NK-92 treated with Interleukin-12 subunit alpha and Interleukin-12 subunit beta, amount 100 ng/mL, for 24 hours (cell line): Measurements from ENCODE around the gene OR10K1.
"Not testable (repeated sequence)": the region's sequence is repeated elsewhere in the genome, so short reads cannot be mapped to it uniquely, and the experiment has no call there.

ENCODE experiments used
- DNase-seq: peaks from one replicate; lab custom pipeline; 2025; lab: John Stamatoyannopoulos, UW

The OR10K1 gene, protein sequence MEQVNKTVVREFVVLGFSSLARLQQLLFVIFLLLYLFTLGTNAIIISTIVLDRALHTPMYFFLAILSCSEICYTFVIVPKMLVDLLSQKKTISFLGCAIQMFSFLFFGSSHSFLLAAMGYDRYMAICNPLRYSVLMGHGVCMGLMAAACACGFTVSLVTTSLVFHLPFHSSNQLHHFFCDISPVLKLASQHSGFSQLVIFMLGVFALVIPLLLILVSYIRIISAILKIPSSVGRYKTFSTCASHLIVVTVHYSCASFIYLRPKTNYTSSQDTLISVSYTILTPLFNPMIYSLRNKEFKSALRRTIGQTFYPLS

DNA sequence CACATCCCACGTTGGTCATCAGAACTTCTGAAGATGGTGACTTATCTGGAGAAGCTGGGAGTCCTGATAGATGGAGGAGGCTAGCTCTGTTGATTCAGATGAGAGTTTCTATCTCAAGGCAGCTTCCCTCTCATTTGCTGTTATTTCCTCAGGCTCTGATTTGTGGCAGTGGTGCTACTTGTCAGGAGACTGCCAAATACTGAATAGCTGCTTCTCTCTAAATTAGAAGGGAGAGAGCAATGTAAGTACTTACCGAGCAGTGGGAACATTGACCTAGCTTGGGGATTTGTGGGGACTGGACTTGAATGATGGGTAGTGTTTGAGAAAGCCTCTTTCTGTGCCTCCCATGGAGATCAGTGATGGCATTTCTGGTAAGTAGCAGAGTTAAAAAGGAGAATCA lies at the start of gene OR10K1:
Gene OR10K1 (plus strand): TSS at position 301 of the 400 bp plus-strand sequence. CDS start 3,728 bp downstream, outside the sequence.
- no peak for DNase-seq

DNA sequence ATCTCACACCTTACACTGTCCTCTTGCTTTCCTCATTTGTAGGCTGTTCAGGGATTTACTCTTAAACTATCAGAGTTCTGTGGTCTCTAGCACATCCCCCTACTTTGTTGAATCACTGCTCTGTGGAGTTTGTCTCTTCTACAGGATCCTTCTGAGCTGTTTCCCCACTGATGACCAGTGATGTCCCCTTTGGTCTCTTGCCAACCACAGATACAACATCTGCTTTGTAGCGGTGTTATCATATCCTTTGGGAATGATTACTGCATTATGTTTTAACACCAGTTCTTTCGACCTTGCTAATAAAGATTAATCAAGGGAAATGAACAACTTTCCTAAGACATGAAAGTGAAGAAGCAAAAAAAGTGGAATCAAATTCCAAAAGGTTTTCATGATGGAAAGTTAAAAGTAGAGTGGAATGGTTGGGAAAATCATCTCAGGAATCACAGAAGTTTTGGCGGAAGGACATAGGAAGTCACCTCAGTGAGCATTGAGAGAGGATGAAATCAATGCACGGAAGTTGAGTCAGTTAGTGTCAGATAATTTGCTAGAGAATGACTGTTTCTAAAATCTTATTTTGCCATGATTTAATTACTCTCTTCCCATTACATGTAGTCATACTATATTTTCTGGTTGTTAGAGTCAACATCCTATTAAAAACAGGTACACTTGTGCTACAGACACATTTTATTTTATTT lies 46.8 kb upstream of the OR10K1 start:
- no peak for DNase-seq

DNA sequence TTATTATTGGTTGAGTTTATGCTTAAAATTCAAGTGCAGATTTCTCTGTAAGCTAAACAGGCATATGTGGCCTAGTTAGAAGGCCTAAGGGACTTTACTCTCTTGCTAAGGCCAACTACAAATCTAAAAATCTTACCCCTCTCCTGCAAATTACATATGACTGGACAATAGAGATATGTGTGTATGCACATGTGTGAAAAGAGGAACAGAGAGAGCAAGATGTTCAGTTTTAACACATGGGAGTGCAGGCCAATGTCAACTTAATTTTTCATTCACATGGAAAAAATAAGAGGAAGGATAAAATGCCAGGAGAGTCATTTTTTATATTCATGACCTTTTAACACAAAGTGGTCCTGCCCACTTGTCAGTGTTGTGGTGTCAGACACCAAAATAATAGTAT lies 44.0 kb upstream of the OR10K1 start:
- no peak for DNase-seq

DNA sequence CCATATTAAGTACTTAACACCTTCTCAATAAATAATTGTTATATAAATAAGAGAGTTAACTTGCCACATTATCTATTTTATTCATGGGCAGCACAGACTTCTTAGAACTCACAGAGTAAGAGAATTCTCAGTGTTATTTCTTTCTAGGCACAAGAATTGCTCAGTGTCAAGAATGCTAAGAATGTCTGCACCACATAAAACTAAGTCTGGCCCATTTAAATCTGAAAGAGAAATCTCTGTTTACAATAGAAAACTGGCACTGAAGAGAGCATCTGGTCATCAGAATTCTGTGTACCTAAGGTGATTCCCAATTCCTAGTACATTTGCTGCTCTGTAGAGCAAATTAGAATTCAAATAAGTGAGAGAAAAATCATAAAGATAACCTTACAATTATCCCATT lies 39.4 kb upstream of the OR10K1 start:
- DNase-seq = no peak

DNA sequence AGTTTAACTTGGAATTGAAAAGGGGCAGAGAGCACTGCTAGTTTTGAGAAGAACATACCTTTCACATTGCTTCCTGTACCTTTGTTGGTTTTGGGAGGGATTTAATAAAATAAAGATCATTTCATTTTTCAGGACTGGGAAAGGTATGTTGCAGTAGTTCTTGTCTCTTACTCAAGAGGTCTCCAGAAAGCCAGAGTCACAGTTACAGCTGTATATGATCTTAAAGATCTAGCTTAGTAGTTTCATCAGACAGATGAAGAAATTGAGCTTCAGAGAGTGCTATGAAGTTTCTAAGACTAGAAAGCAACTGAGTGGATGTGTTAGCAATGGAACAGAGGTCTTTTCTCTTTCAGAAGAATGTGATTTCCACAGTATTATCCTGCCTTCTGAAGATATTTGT lies 36.6 kb upstream of the OR10K1 start:
- DNase-seq = no peak

DNA sequence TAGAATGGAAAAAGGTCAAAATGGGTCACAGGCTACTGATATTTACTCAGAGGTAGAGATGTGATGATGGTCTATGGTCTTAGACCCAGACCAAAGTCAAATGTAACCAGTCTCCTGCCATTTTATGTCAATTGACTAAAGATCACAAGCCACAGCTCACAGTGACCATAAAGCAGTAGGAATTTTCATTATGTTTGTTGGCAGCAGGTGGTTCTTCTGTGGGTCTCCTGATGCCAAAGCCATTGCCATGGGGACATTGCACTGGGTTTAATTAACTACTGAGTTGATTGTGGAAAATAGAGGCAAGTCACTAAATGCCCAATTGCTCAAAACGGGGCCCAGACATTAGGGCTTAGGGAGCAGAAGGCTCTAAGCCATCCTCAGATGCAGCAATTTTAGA lies 35.5 kb upstream of the OR10K1 start, which contains the start of gene OR10K2:
Gene OR10K2 (minus strand): TSS at position 101 of the 400 bp plus-strand sequence. CDS start 5,371 bp downstream, outside the sequence.
- DNase-seq = no peak

DNA sequence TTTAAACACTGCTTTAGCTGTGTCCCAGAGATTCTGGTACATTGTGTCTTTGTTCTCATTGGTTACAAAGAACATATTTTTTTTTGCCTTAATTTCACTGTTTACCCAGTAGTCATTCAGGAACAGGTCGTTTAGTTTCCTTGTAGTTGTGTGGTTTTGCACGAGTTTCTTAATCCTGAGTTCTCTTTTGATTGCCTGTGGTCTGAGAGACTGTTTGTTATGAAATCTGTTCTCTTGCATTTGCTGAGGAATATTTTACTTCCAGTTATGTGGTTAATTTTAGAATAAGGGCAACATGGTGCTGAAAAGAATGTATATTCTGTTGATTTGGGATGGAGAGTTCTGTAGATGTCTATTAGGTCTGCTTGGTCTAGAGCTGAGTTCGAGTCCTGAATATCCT lies 31.5 kb upstream of the OR10K1 start:
- DNase-seq = not testable (repeated sequence)

DNA sequence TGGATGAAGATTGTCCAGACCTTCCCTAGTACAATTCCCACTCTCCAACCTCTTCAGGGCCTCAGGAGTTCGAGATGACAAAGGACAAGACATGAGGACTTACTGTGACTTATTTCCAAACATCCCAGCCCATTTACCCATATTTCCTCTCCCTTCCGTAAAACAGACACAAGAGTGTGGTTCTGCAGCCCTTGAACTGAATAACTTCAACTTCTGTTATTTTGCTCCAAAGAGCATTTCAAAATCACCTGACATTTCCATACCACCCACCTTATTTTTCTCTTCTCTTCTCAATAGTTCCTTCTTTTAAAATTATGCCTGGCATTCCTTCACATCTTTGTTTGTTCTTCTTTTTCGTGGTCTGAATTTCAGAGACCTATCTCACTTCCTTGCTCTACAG lies 26.9 kb upstream of the OR10K1 start:
- no peak for DNase-seq

DNA sequence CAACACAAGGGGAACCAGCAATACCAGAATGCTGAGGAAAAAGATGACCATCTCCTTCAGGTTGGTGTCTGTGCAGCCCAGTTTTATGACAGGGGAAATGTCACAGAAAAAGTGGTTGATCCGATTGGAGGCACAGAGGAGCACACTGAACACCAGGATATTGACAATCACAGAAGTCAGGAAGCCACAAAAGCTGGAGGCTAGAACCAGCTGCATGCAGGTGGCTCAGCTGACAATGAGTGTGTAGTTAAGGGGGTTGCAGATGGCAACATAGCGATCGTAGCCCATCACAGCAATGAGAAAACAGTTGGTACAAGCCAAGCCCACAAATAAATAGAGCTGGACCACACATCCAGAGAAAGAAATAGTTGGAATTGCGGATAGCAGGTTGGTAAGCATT lies 16.3 kb upstream of the OR10K1 start:
- DNase-seq = no peak

DNA sequence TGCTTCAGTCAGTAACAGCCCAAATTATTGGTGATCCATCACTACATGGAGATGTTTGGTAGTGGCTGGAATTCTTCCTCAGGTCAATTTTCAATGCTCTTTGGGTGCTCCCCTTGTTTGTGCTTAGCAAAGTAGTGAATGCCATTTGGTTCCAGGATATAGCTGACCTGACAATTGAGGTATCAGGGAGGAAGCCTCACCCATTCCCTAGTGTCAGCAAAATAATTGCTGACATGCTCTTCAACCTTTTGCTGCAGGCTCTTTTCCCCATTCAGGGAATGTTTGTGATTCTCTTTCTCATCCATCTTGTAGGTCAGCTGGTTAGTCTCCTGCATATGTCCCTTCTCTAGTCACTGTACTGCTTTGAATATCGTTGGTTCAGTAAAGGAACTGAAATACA lies 7.1 kb upstream of the OR10K1 start:
- DNase-seq = no peak

DNA sequence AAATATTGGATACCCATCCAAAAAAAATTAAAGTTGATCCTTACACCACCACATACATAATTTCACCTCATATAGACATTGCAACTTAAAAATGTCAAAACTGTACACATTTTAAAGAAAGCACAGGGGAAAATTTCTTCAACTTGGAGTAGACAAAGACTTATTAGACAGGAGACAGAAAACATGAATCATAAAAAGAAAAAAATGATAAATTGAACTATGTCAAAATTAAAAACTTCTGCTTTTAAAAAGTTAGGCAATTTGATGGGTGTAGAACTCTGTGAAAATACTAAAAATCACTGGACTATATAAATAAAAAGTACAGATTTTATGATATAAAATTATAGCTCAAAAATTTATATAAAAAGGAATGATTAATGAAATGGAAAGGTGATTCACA lies 4.4 kb upstream of the OR10K1 start:
- DNase-seq = no peak

DNA sequence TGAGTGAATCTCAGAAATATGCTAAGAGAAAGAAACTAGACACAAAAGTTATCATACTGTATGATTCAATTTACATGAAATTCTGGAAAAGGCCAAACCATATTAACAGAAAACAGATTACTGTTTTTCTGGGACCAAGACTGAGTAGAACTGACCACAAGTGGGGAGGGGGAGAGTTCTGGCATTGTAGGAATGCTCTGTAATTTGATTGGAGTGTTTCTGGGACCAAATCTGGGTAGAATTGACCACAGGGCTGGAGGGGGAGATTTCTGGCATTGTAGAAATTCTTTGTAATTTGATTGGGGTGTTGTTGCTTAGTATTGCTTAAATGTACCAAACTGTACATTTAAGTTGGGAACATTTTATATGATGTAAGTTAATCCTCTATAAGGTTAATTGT lies 3.4 kb upstream of the OR10K1 start:
- DNase-seq = no peak

DNA sequence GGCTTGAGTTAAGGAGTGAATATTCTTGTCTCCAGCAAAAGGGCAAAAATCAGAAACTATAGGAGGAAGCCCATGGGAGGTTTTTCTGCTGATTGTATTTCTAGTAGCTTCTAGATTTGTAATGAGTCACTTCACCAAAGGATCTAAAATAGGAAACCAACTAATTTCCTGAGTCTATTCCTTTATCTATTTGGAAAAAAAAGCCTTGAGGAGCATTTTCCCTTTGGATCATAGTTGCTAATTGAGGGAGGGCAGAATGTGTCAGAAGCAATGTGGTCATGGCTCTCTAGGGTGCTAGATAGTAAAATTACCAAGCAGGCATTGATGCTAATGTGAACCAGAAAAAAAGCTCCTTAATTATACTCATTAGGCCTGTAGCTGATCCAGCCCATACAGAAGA lies 10.3 kb downstream of the OR10K1 start, which contains the start of gene OR10R2:
Gene OR10R2 (plus strand): TSS at position 301 of the 400 bp plus-strand sequence. CDS start 106 bp downstream, outside the sequence.
- no peak for DNase-seq

DNA sequence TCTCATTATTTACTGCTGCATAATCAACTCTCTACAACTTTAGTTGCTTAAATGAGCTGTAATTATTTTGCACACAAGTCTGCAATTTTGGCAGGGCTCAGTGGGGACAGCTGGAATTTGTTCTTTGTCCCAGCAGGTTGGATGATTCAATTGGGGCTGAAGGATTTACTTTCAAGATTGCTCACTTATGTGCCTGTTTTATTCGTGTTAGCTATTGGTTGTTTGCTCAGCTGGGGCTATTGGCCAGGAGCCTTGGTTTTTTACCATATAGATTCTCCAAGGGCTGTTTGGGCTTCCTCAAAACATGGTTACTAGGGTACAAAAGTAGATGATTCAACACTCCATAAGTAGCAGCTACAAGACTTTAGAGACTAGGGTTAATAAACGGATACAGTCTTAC lies 23.8 kb downstream of the OR10K1 start:
- no peak for DNase-seq

DNA sequence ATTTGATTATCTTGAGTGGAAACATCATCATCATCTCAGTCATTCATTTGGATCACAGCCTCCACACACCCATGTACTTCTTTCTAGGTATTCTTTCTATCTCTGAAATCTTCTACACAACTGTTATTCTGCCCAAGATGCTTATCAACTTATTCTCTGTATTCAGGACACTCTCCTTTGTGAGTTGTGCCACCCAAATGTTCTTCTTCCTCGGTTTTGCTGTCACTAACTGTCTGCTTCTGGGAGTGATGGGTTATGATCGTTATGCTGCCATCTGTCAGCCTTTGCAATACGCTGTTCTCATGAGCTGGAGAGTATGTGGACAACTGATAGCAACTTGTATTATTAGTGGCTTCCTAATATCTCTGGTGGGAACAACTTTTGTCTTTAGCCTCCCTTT lies 29.7 kb downstream of the OR10K1 start:
- no peak for DNase-seq

DNA sequence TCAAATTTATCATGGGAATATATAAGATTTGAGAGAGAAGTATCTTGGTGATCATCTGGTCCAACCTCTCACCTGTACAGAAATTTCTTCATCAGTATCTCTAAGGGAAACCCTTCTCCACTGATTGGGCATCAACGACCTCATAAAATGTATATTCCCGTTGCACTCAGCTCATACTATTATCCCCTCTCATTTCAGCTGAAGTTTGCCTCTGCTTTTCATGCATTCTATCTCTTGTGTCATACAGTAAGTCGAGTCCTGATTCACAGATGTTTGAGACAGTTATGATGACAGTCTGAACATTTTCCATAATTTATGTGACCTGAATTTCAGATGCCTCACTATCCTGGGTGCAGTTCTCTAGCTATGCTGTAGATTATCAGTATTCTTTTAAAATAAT lies 31.4 kb downstream of the OR10K1 start:
- no peak for DNase-seq

DNA sequence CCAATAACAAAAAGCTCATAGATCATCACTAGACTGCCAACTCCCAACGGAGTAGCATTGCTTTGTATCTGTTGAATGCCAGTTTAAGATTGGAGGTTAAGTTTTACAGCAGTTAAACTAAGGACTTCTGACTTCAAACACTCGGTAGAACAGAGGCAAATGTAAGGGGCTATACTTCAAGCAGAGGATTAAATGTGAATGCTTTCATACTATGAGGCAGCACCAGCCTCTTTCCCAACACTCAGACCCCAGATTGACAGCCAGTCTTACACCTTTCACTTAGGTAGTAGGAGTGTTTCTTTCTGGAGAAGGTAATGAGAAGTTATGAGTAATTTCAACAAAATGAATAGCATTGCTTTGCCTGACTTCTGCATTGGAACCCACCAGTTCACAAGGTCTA lies 33.2 kb downstream of the OR10K1 start:
- DNase-seq = no peak

DNA sequence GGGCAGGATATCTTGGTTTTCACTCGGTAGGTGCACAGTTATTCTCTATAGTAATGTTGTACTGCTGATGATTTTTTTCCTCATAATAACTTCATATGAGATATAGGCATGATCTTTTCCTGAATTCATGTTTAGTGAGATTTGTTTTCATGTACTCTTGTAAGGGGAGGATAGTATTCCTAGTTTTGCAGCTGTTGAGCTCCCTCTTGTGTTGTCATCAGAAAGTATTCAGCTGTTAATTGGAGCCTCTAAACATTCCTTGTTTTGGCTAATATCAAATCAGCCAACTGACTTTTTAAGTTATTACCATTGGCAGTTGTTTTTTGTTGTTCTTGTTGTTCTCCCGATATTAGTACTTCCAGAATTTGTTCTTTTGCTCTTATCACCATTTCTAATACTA lies 34.7 kb downstream of the OR10K1 start:
- no peak for DNase-seq

DNA sequence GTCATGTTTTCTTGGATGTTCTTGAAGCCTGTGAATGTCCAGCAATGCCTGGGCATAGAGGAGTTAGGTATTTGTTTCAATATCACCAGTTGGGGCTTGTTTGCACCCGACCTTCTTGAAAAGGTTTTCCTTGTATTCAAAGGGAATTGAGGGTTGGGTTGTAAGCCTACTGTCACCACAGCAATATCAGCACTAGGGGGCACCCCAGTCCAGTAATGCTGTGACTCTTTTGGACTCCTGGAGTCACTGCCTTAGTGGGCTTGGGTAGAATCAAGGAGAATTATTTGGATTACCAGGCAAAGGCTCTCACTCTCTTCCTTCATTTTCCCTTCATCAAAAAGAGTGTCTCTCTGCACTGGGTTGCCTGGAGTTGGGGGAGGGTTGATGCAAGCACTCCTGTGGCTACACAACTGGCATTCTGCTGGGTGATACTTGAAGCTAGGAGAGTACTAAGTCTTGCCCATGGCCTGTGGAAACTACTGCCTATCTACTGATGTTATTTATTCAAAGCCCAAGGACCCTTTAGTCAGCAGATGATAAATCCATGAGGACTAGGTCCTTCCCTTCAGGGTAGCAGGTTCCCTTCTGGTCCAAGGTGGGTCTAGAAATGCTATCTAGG lies 44.8 kb downstream of the OR10K1 start:
- no peak for DNase-seq

DNA sequence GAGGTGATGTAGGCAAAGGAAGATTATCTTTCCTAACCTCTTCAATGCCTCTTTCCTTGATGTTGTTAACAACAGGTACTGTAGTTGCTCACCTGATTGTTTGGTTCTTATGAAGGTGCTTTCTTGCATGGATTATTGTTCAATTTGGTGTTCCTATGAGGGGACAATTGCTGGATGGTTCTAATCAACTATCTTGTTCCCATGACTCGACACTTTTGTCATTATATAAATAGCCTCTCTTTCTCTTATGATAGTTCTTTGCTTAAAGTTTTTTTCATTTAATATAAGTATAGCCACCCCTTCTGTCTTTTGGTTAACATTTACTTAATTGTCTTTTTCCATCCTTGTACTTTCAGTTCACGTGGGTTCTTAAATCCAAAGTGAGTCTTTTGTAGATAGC lies 45.9 kb downstream of the OR10K1 start:
- DNase-seq = no peak

DNA sequence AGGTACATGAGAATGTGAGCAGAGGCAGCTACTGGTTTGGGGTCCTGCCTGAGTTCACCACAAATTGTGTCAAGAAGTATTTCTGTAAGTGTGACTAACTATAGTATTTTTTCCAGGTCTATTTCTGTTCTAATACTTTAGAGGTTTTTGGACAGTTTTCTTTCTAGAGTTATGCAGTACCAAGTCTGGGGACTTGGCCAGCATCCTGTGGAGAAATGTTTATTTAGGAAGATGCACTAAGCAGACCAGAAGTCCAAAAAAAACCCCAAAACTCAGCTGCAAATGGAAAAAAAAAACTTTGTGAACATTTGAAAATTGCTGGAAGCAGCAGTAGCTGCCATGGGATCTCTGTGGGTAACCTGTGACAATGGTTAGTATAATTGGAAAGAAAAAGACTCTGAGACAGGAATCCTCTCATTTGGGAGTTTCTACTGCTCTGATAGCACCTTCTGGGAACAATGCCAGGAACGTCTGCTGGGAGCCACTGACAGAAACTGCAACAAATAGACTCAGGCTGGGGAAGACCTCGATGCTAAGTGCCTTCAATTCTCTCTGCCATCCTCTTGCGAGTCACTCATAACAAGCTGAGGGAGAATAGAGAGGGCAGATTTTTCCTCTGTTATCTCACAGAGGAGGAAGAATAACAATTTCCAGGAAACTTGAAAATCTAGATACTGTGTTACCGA lies 48.0 kb downstream of the OR10K1 start:
- DNase-seq = no peak

DNA sequence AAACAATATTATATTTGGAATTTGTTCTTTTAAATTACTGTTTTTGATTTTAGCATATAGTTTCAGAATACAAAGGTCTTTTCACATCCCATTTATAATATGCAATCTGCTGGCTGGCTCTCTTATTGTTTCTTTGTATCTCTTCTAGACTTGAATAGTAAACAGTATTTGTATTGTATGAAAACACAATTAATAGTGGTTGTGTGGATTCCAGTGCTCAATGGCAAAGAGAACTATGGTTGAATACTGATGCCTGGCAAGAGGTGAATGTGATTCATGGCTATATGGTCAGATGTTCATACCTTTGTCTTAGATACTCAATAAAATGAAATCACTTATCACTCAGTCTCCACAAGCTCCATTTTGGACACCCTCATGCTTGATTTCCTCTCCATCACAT lies 55.3 kb downstream of the OR10K1 start:
- DNase-seq = no peak
